HepG2 (cell line): ENCODE measurements around the gene ATRAID. TPM values are rescaled to one million over a fixed set of nuclear protein-coding genes. Genes with fewer than 3 reads are reported as not detected.

Experiments used
- ATAC-seq: fragments of 200-7000 bp; cut with Tn5 transposase; 3 replicates; pipeline ENCODE4 v1.9.1; 2020; ENCODE audit warnings: mild to moderate bottlenecking, moderate library complexity
- BruUV-seq: library from RNA; stranded (reverse); fragments of 400-500 nt; replicated peaks from 2 replicates; lab custom pipeline; 2021; lab: Mats Ljungman, UMichigan
- CTCF ChIA-PET: fragments of 300-600 bp; formaldehyde crosslinking; extraction: SDS; loops from one replicate; lab custom pipeline; 2021; ENCODE audit warnings: low total read pairs, inconsistent platforms, low intra/inter-chr PET ratio; lab: Yijun Ruan, JAX
- POLR2A ChIA-PET: fragments of 350-600 bp; sonication (Branson Sonifier 250); formaldehyde crosslinking; loops from one replicate; lab custom pipeline; 2020; ENCODE audit warnings: antibody characterized with exemption, inconsistent platforms; lab: Yijun Ruan, JAX
- DNase-seq: peaks from one replicate; pipeline ENCODE4 v3.0.0-alpha.2; 2015; ENCODE audit warnings: low spot score
- FAIRE-seq: peaks from 3 replicates; lab custom pipeline; 2011; peaks lifted over from hg19 to GRCh38; lab: Jason Lieb, UNC
- H2AFZ ChIP-seq: one replicate; pipeline ENCODE4 v1.6.1; 2011; ENCODE audit warnings: low read length, inconsistent platforms
- H3K27ac ChIP-seq: fragments of 300-600 bp; 3 replicates; pipeline ENCODE4 v1.8.0; 2011; ENCODE audit warnings: mixed run types, mild to moderate bottlenecking, mixed read lengths, low read length, inconsistent platforms; ENCODE audit not compliant: insufficient read depth; ENCODE audit errors: extremely low read length
- H3K27me3 ChIP-seq, 2 experiments: fragments of 200-600 bp in 1 of 2; 2 replicates in 1 of 2; 3 replicates in 1 of 2; pipeline versions ENCODE4 v1.6.0 to v1.8.0; 2011; ENCODE audit warnings: low read length in 2 of 2, mild to moderate bottlenecking in 2 of 2, moderate library complexity in 2 of 2, inconsistent platforms in 1 of 2; ENCODE audit not compliant: insufficient read depth in 2 of 2, control insufficient read depth in 1 of 2
- H3K36me3 ChIP-seq, 2 experiments: fragments of 200-600 bp in 1 of 2; replicated peaks in 1 of 2; 2 replicates in 1 of 2; 3 replicates in 1 of 2; pipeline versions ENCODE4 v1.5.1 to v1.8.0; 2011; ENCODE audit warnings: low read length in 2 of 2, inconsistent platforms in 1 of 2; ENCODE audit not compliant: insufficient read depth in 2 of 2, control insufficient read depth in 1 of 2
- H3K4me1 ChIP-seq: 2 replicates; pipeline ENCODE4 v1.5.1; 2012; ENCODE audit warnings: low read length, inconsistent platforms; ENCODE audit not compliant: insufficient read depth
- H3K4me2 ChIP-seq: 2 replicates; pipeline ENCODE4 v1.6.0; 2011; ENCODE audit warnings: low read depth, low read length, inconsistent platforms
- H3K4me3 ChIP-seq, 3 experiments: fragments of 200-600 bp in 1 of 3; sonication (generic), shearing (Covaris generic) in 1 of 3; replicated peaks in 1 of 3; 2 replicates each; pipeline ENCODE4 v1.5.1; 2011 to 2016; ENCODE audit warnings: low read length in 3 of 3, inconsistent platforms in 2 of 3, low read depth in 2 of 3, mild to moderate bottlenecking in 2 of 3, control low read depth in 1 of 3, mixed read lengths in 1 of 3; ENCODE audit not compliant: insufficient read depth in 1 of 3
- H3K79me2 ChIP-seq: one replicate; pipeline ENCODE4 v1.6.1; 2011; ENCODE audit warnings: low read length, inconsistent platforms; ENCODE audit not compliant: insufficient read depth
- H3K9ac ChIP-seq: 2 replicates; pipeline ENCODE4 v1.6.0; 2011; ENCODE audit warnings: mild to moderate bottlenecking, low read depth, low read length, inconsistent platforms; ENCODE audit not compliant: insufficient read depth
- H3K9me3 ChIP-seq: 2 replicates; pipeline ENCODE4 v1.5.1; 2012; ENCODE audit warnings: mild to moderate bottlenecking, low read length
- H4K20me1 ChIP-seq: 2 replicates; pipeline ENCODE4 v1.6.0; 2011; ENCODE audit warnings: inconsistent platforms, mild to moderate bottlenecking, low read length, moderate library complexity; ENCODE audit not compliant: insufficient read depth
- CEBPG ChIP-seq: IDR thresholded peaks from 2 replicates; pipeline ENCODE4 v1.6.1; 2016
- ELF4 ChIP-seq: sonication (generic); formaldehyde crosslinking; IDR thresholded peaks from 2 replicates; pipeline ENCODE4 v1.5.0; 2020; ENCODE audit warnings: missing genetic modification reagents, mild to moderate bottlenecking, moderate library complexity, borderline replicate concordance
- NFYC ChIP-seq: IDR thresholded peaks from 2 replicates; pipeline ENCODE4 v1.6.1; 2016; ENCODE audit warnings: missing genetic modification reagents, missing compliant biosample characterization
- RBAK ChIP-seq: sonication (generic); formaldehyde crosslinking; IDR thresholded peaks from 2 replicates; pipeline ENCODE4 v1.5.1; 2020; ENCODE audit warnings: mild to moderate bottlenecking, missing genetic modification reagents
- SNRNP70 ChIP-seq: fragments of 200-400 bp; formaldehyde crosslinking; IDR thresholded peaks from 2 replicates; pipeline ENCODE4 v1.6.1; 2017; ENCODE audit warnings: mild to moderate bottlenecking, low read depth, low read length, moderate library complexity
- TARDBP ChIP-seq: sonication (generic); formaldehyde crosslinking; IDR thresholded peaks from 2 replicates; pipeline ENCODE4 v1.8.0; 2022; ENCODE audit warnings: mild to moderate bottlenecking, missing genetic modification reagents
- ZBTB14 ChIP-seq: sonication (generic); formaldehyde crosslinking; IDR thresholded peaks from 2 replicates; pipeline ENCODE4 v1.4.0; 2020; ENCODE audit warnings: missing genetic modification reagents
- ZNF143 ChIP-seq: sonication (generic); formaldehyde crosslinking; IDR thresholded peaks from 2 replicates; pipeline ENCODE4 v1.4.0; 2020; ENCODE audit warnings: missing genetic modification reagents
- ZNF205 ChIP-seq: IDR thresholded peaks from 2 replicates; pipeline ENCODE4 v1.6.1; 2018; ENCODE audit warnings: missing biosample characterization, missing genetic modification reagents
- ZNF33B ChIP-seq: sonication (generic); formaldehyde crosslinking; IDR thresholded peaks from 2 replicates; pipeline ENCODE4 v1.5.1; 2020; ENCODE audit warnings: mild to moderate bottlenecking, missing genetic modification reagents
- ZNF580 ChIP-seq: IDR thresholded peaks from 2 replicates; pipeline ENCODE4 v1.6.1; 2016; ENCODE audit warnings: low read depth, borderline replicate concordance
- ZNF687 ChIP-seq: sonication (generic); formaldehyde crosslinking; IDR thresholded peaks from 2 replicates; pipeline ENCODE4 v1.5.1; 2020; ENCODE audit warnings: mild to moderate bottlenecking, missing genetic modification reagents, moderate library complexity
- ZNF781 ChIP-seq: sonication (generic); formaldehyde crosslinking; IDR thresholded peaks from 2 replicates; pipeline ENCODE4 v1.5.1; 2020; ENCODE audit warnings: borderline replicate concordance, mild to moderate bottlenecking, missing genetic modification reagents; ENCODE audit errors: not compliant biosample characterization
- WGBS: methylation state at CpG from one replicate; pipeline ENCODE4 v1.1.6; 2017; ENCODE audit warnings: low lambda C conversion rate; 5-methylcytosine and 5-hydroxymethylcytosine counted together
- in situ Hi-C: cut with HindIII; loops from 2 replicates; pipeline ENCODE4 v1.10.0; 2017; ENCODE audit warnings: low pct_unique_long_range_greater_than_20kb; ENCODE audit not compliant: extremely low pct_ligation_motif_present
- intact Hi-C: fragments of 100-400 bp; cut with micrococcal nuclease; formaldehyde crosslinking; loops from one replicate; pipeline ENCODE4 v1.10.0; 2022; ENCODE audit not compliant: unreplicated experiment
- polyA plus RNA-seq, 8 experiments: library from polyadenylated mRNA; depleted of rRNA in 3 of 8; stranded (reverse) in 7 of 8; unstranded in 1 of 8; fragments of >200 nt; fragmentation: Illumina TruSeq in 4 of 8; extraction: Trizol in 4 of 8; gene quantifications; 2 replicates each; pipeline versions ENCODE4 v1.2.1 to v1.2.3, GENCODE V29; 2011 to 2016; ENCODE audit warnings: low read depth in 4 of 8, missing spikeins in 1 of 8, mixed read lengths in 1 of 8; ENCODE audit not compliant: insufficient read depth in 1 of 8
- total RNA-seq, 5 experiments: library from RNA; depleted of rRNA; stranded (reverse); fragments of >200 nt; fragmentation: Illumina TruSeq; extraction: Trizol; gene quantifications; 2 replicates each; pipeline ENCODE4 v1.2.3, GENCODE V29; 2016; ENCODE audit warnings: low read depth in 1 of 5

Gene ATRAID
- total and polyA plus RNA-seq, 2 of the 13 experiments (the other 11 are each of a cell fraction or from before 2014, with no cell fraction given) = 207 to 382 TPM

GRCh38 chr2:27225526-27225925, 13.7 kb downstream of the ATRAID start:
- intact Hi-C loops (no loop called here), in situ Hi-C loops (no loop called here)
- Histone ChIP-seq H3K4me2 (no peak overlapping the region), H3K27ac (no peak overlapping the region), H3K9me3 (no peaks in the 10 kb centered on the region), H3K36me3 (peaks cover 52 to 75% of the 10 kb centered on the region in 2 experiments), H3K4me1 (peaks cover 9% of the 10 kb centered on the region; the same call in 1 of the 2 replicates), H2AFZ (no peak overlapping the region), H3K27me3 (no peaks in the 10 kb centered on the region), H3K9ac (no peak overlapping the region), H3K79me2 (no peaks in the 10 kb centered on the region), H3K4me3 (no peak overlapping the region), H4K20me1 (no peaks in the 10 kb centered on the region)
- ATAC-seq (no peak), DNase-seq (no peak), FAIRE-seq (no peak)
- BruUV-seq = no TSS peak
- ChIA-PET CTCF (no interaction called here), POLR2A (no interaction called here)
- TF ChIP-seq ZNF143 (no peak), RBAK (CRISPR knock-in tag) (no peak), TARDBP (no peak), NFYC (CRISPR knock-in tag) (no peak), ZNF205 (CRISPR knock-in tag) (no peak), ZNF687 (CRISPR knock-in tag) (no peak), ELF4 (CRISPR knock-in tag) (no peak), SNRNP70 (no peak), ZBTB14 (CRISPR knock-in tag) (no peak), ZNF580 (CRISPR knock-in tag) (no peak), CEBPG (no peak), ZNF781 (CRISPR knock-in tag) (no peak), ZNF33B (CRISPR knock-in tag) (no peak)
- WGBS = 95% methylated on average over 9 of the region's 9 CpGs
